ENCODE measurements around the gene SPEM3.

GRCh38 chr17:7421186-7421585, 7.5 kb upstream of the SPEM3 start:
- TF ChIP-seq EP300 (IDR thresholded peaks at IDR 0.05; ENCODE audit: borderline replicate concordance) (no peak), CEBPB (IDR thresholded peaks at IDR 0.05) (no peak), YY1 (IDR thresholded peaks at IDR 0.05; ENCODE audit: low read depth) (no peak), REST (IDR thresholded peaks at IDR 0.05; ENCODE audit: low read depth) (no peak), CREB1 (IDR thresholded peaks at IDR 0.05; ENCODE audit: low read depth) (no peak), RAD21 (IDR thresholded peaks at IDR 0.05; ENCODE audit: low read depth) (no peak), TAF1 (IDR thresholded peaks at IDR 0.05; ENCODE audit: low read depth) (no peak), FOXM1 (IDR thresholded peaks at IDR 0.05; ENCODE audit: borderline replicate concordance, low read depth) (no peak)
